Measurements from ENCODE around the gene UBE2F. TPM values are rescaled to one million over a fixed set of nuclear protein-coding genes. Genes with fewer than 3 reads are reported as not detected.
A peak's percentile ranks its signal among the peaks of the same experiment; 100 is the strongest.

Gene UBE2F
- total RNA-seq = 51.4 TPM
- long read RNA-seq, transcript UBE2F-201 (10 exons, 2,009 nt) = major isoform, 33 of 47 reads
- long read RNA-seq, partial matches to known transcripts = 5 of 47 reads
- long read RNA-seq, other reads (novel, unspliced or antisense) = 3 of 47 reads

GRCh38 chr2:237966565-237967462 lies at the start of gene UBE2F:
Gene UBE2F (plus strand): TSS chr2:237967014. CDS start chr2:237973108, 6,094 bp downstream.
- Histone ChIP-seq H3K36me3 (no peaks in the 10 kb centered on the region), H3K4me1 (peaks cover 30% of the 10 kb centered on the region), H3K9me3 (no peaks in the 10 kb centered on the region), H3K27me3 (no peaks in the 10 kb centered on the region), H3K4me3 (peak within 1 kb of the TSS; percentile 76), H3K27ac (peak within 1 kb of the TSS; percentile 68)
- ATAC-seq (peak; percentile 96), DNase-seq (peak; percentile 99)
- intact Hi-C loops (cut with DNase I) = no loop called here
- no peak for TF ChIP-seq CTCF (IDR thresholded peaks at IDR 0.05)

GRCh38 chr2:237917696-237918374 lies 49.0 kb upstream of the UBE2F start:
- no peak for DNase-seq
- H3K9me3 ChIP-seq = no peaks in the 10 kb centered on the region
- no peaks in the 10 kb centered on the region for H3K4me1 ChIP-seq
- H3K4me3 ChIP-seq = no peak overlapping the region
- H3K27ac ChIP-seq = no peak overlapping the region
- no peaks in the 10 kb centered on the region for H3K27me3 ChIP-seq
- no peak for TF ChIP-seq CTCF (IDR thresholded peaks at IDR 0.05)
- no peaks in the 10 kb centered on the region for H3K36me3 ChIP-seq
- no peak for ATAC-seq
- intact Hi-C loops (cut with DNase I) = no loop called here

GRCh38 chr2:237919593-237919992 lies 47.2 kb upstream of the UBE2F start:
- peaks cover 12% of the 10 kb centered on the region for H3K4me1 ChIP-seq
- DNase-seq = no peak
- H3K36me3 ChIP-seq = no peaks in the 10 kb centered on the region
- no peak overlapping the region for H3K4me3 ChIP-seq
- no peak overlapping the region for H3K27ac ChIP-seq
- no peak for TF ChIP-seq CTCF (IDR thresholded peaks at IDR 0.05)
- no peaks in the 10 kb centered on the region for H3K27me3 ChIP-seq
- intact Hi-C loops (cut with DNase I) = no loop called here
- peak; percentile 44 for ATAC-seq
- no peaks in the 10 kb centered on the region for H3K9me3 ChIP-seq

GRCh38 chr2:237920673-237921072 lies 46.1 kb upstream of the UBE2F start:
- DNase-seq (no peak), ATAC-seq (no peak)
- H3K27ac ChIP-seq = no peak overlapping the region
- intact Hi-C loops (cut with DNase I) = no loop called here
- H3K36me3 ChIP-seq = no peaks in the 10 kb centered on the region
- H3K27me3 ChIP-seq = no peaks in the 10 kb centered on the region
- H3K4me3 ChIP-seq = no peak overlapping the region
- no peak for TF ChIP-seq CTCF (IDR thresholded peaks at IDR 0.05)
- H3K4me1 ChIP-seq = peaks cover 12% of the 10 kb centered on the region
- H3K9me3 ChIP-seq = no peaks in the 10 kb centered on the region

GRCh38 chr2:237921967-237922492 lies 44.8 kb upstream of the UBE2F start:
- Histone ChIP-seq H3K4me1 (peaks cover 12% of the 10 kb centered on the region), H3K9me3 (no peaks in the 10 kb centered on the region), H3K4me3 (no peak overlapping the region), H3K27me3 (no peaks in the 10 kb centered on the region), H3K36me3 (no peaks in the 10 kb centered on the region), H3K27ac (no peak overlapping the region)
- DNase-seq (no peak), ATAC-seq (no peak)
- intact Hi-C loops (cut with DNase I) = no loop called here
- no peak for TF ChIP-seq CTCF (IDR thresholded peaks at IDR 0.05)

Data from upper lobe of right lung (tissue), 1 donor.